Measurements from ENCODE around the gene ARID5B.

ARID5B gene

DNA sequence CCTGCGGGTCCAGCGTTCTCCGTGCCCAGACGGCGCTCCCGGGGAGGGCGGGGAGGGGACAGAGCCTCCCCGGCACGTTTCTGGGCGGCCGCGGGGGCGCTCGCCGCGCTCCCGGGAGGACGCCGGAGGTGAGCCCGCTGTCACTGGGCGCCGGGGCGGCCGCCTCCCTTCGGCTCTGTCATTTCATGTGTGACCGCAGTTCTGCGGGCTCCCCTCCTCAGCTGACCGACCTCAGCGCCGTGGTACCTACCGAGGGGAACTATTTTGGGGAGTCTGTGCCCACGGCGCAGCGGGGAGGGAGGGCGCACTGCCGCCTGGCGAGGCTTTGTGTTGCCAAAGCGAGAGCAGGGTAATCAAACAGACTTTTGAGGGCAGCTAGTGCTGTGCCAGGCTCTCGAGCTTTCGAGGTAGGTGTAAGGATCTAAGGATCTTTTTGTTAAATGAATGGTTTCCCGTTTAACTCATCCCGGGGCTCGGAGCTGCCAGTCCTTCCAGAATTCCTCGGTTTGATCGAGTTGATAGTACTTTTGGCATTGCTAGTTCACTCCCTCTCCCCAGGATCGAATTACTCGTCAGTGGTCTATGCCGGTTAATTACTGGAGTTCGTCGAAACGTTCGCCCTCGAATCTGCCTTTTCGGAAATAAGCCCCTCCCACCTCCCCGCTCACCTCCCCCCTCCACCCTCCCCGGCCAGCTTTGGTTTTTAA, 1.9 kb downstream of the ARID5B start:
- no peaks in the 10 kb centered on the region for H3K9me3 ChIP-seq (ENCODE audit: insufficient read depth, low read depth, low read length)
- H3K9ac ChIP-seq (ENCODE audit: low read depth, low read length, poor library complexity, severe bottlenecking): peak overlapping the region; percentile 90
- peaks cover 44% of the 10 kb centered on the region for H4K20me1 ChIP-seq (ENCODE audit: insufficient read depth, low read length, poor library complexity, severe bottlenecking)
- H3K27me3 ChIP-seq (ENCODE audit: insufficient read depth, low read length, poor library complexity, severe bottlenecking): no peaks in the 10 kb centered on the region
- peak overlapping the region; percentile 78 for H3K4me2 ChIP-seq (ENCODE audit: low read depth, low read length, poor library complexity, severe bottlenecking)
- peak overlapping the region; percentile 92 for H3K4me3 ChIP-seq (ENCODE audit: low read length, poor library complexity, severe bottlenecking)
- peaks cover 77% of the 10 kb centered on the region for H3K79me2 ChIP-seq (ENCODE audit: insufficient read depth, low read length)
- H3K9me2 ChIP-seq (replicated peaks; ENCODE audit: low read depth, low read length): no peaks in the 10 kb centered on the region
- no peak for TF ChIP-seq EZH2phosphoT487 (IDR thresholded peaks at IDR 0.05; ENCODE audit: borderline replicate concordance)
- TF ChIP-seq, protein P1, sequence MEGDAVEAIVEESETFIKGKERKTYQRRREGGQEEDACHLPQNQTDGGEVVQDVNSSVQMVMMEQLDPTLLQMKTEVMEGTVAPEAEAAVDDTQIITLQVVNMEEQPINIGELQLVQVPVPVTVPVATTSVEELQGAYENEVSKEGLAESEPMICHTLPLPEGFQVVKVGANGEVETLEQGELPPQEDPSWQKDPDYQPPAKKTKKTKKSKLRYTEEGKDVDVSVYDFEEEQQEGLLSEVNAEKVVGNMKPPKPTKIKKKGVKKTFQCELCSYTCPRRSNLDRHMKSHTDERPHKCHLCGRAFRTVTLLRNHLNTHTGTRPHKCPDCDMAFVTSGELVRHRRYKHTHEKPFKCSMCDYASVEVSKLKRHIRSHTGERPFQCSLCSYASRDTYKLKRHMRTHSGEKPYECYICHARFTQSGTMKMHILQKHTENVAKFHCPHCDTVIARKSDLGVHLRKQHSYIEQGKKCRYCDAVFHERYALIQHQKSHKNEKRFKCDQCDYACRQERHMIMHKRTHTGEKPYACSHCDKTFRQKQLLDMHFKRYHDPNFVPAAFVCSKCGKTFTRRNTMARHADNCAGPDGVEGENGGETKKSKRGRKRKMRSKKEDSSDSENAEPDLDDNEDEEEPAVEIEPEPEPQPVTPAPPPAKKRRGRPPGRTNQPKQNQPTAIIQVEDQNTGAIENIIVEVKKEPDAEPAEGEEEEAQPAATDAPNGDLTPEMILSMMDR (conservative IDR thresholded peaks at IDR 0.05; ENCODE audit: low read length): peak; percentile 41
- H3K4me1 ChIP-seq (ENCODE audit: insufficient read depth, low read length, poor library complexity, severe bottlenecking): peaks cover 41% of the 10 kb centered on the region
- H3K36me3 ChIP-seq (ENCODE audit: insufficient read depth, low read length): no peaks in the 10 kb centered on the region
- H2AFZ ChIP-seq (ENCODE audit: low read length): peak overlapping the region; percentile 44; the same call in 1 of the 2 replicates
- H3F3A ChIP-seq (ENCODE audit: low read depth): peaks cover 17% of the 10 kb centered on the region

DNA sequence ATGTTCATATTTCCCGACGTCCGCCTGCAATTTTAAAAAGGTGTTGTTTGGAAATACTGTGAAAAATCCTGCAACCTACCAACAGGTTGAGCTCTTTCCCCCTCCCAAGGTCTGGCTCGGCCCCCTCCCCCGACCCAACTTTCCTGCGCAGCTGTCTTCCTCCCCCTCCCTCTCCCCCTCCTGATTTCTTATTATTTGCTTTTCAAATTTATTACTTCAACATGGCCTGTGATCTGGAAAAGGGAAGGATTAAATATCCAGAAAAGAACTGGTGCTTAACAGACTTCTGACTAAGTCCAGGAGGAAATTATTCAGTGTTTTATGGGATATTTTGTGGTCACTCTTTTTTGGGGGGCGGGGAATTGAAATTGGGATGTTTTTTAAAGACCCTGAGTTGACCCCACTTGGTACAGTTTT, 2.4 kb downstream of the ARID5B start:
- peak overlapping the region; percentile 78 for H3K4me2 ChIP-seq (ENCODE audit: low read depth, low read length, poor library complexity, severe bottlenecking)
- no peaks in the 10 kb centered on the region for H3K9me2 ChIP-seq (replicated peaks; ENCODE audit: low read depth, low read length)
- H2AFZ ChIP-seq (ENCODE audit: low read length): no peak overlapping the region
- TF ChIP-seq, protein P1 (conservative IDR thresholded peaks at IDR 0.05; ENCODE audit: low read length): no peak
- TF ChIP-seq EZH2phosphoT487 (IDR thresholded peaks at IDR 0.05; ENCODE audit: borderline replicate concordance): no peak
- no peaks in the 10 kb centered on the region for H3K36me3 ChIP-seq (ENCODE audit: insufficient read depth, low read length)
- H3K4me3 ChIP-seq (ENCODE audit: low read length, poor library complexity, severe bottlenecking): peak overlapping the region; percentile 92
- H4K20me1 ChIP-seq (ENCODE audit: insufficient read depth, low read length, poor library complexity, severe bottlenecking): peaks cover 47% of the 10 kb centered on the region
- no peaks in the 10 kb centered on the region for H3K9me3 ChIP-seq (ENCODE audit: insufficient read depth, low read depth, low read length)
- H3K4me1 ChIP-seq (ENCODE audit: insufficient read depth, low read length, poor library complexity, severe bottlenecking): peaks cover 38% of the 10 kb centered on the region
- H3K27me3 ChIP-seq (ENCODE audit: insufficient read depth, low read length, poor library complexity, severe bottlenecking): no peaks in the 10 kb centered on the region
- peak overlapping the region; percentile 90 for H3K9ac ChIP-seq (ENCODE audit: low read depth, low read length, poor library complexity, severe bottlenecking)
- H3K79me2 ChIP-seq (ENCODE audit: insufficient read depth, low read length): peaks cover 83% of the 10 kb centered on the region
- H3F3A ChIP-seq (ENCODE audit: low read depth): peaks cover 15% of the 10 kb centered on the region

DNA sequence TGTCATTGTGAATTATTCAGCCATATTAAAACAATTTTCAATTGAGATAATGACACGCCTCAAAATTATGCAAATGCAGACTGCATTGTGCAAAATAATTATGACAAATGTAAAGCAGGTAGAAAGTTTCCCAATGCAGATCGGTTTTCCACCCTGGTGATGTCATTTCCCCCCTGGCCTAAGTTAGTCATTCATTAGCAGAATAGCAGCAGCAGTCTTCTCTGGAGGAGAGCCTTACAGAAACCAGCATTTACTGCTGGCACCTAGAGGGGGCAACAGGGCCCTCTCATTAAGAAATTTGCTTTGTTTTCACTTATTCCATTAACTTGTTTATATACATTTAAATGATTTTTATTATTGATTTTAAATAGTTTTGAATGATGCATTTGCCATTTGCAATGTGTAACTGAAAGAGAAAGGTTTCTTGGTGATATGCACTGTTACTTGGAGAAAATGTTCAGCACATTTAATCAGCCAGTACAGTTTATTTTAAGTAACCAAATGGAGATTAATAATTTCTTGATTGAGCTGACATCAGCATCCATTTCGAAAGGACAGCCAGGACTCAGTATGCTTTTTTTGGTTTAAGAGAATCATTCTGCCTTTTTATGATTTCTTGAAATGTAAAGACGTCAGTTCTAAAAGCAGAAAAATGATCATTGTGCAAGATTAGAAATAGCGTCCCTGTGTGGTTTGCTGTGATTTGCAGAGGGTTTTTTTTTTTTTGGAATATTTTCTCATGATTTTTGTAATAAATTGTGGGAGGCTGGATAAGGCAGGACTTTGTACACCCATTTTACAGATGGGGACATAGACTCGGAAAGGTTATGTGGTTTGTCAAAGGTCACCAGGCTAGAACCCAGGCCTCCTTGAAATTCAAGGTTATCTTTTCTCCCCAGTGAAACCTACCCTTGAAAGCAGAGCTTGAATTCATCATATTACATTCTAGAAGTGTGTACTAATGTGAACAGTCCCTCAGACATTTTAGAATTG, 3.5 kb downstream of the ARID5B start:
- Histone ChIP-seq H3K36me3 (ENCODE audit: insufficient read depth, low read length) (no peaks in the 10 kb centered on the region; the same call in 1 of the 2 replicates), H3K79me2 (ENCODE audit: insufficient read depth, low read length) (peaks cover 94% of the 10 kb centered on the region), H3K27me3 (ENCODE audit: insufficient read depth, low read length, poor library complexity, severe bottlenecking) (no peaks in the 10 kb centered on the region), H4K20me1 (ENCODE audit: insufficient read depth, low read length, poor library complexity, severe bottlenecking) (peaks cover 53% of the 10 kb centered on the region), H3K4me3 (ENCODE audit: low read length, poor library complexity, severe bottlenecking) (peak overlapping the region; percentile 92), H3K9me3 (ENCODE audit: insufficient read depth, low read depth, low read length) (no peaks in the 10 kb centered on the region), H2AFZ (ENCODE audit: low read length) (no peak overlapping the region), H3K9ac (ENCODE audit: low read depth, low read length, poor library complexity, severe bottlenecking) (peak overlapping the region; percentile 90), H3K4me2 (ENCODE audit: low read depth, low read length, poor library complexity, severe bottlenecking) (peak overlapping the region; percentile 78), H3F3A (ENCODE audit: low read depth) (peaks cover 9% of the 10 kb centered on the region; the same call in 1 of the 2 replicates), H3K9me2 (replicated peaks; ENCODE audit: low read depth, low read length) (no peaks in the 10 kb centered on the region), H3K4me1 (ENCODE audit: insufficient read depth, low read length, poor library complexity, severe bottlenecking) (peaks cover 35% of the 10 kb centered on the region)
- TF ChIP-seq EZH2phosphoT487 (IDR thresholded peaks at IDR 0.05; ENCODE audit: borderline replicate concordance): no peak
- TF ChIP-seq, protein P1 (conservative IDR thresholded peaks at IDR 0.05; ENCODE audit: low read length): peak; percentile 58
